ENCODE results near the gene CIROP.
A peak's percentile ranks its signal among the peaks of the same experiment; 100 is the strongest.

The CIROP gene

GRCh38 chr14:23123419-23123818 lies 18.6 kb upstream of the CIROP start:
- H3F3A ChIP-seq (ENCODE audit: control insufficient read depth, insufficient read depth): peaks cover 9% of the 10 kb centered on the region; the same call in 1 of the 2 replicates
- peaks cover 43% of the 10 kb centered on the region for H3K4me1 ChIP-seq (ENCODE audit: control insufficient read depth, low read length)
- H3K9me2 ChIP-seq (replicated peaks; ENCODE audit: control insufficient read depth, low read length): no peaks in the 10 kb centered on the region
- no peaks in the 10 kb centered on the region for H3K27me3 ChIP-seq (ENCODE audit: control insufficient read depth, low read length)
- H3K79me2 ChIP-seq (ENCODE audit: control insufficient read depth, low read length): no peaks in the 10 kb centered on the region
- no peak overlapping the region for H3K27ac ChIP-seq (ENCODE audit: low read depth, low read length)
- no peak overlapping the region for H3K4me3 ChIP-seq (ENCODE audit: low read length)
- no peaks in the 10 kb centered on the region for H4K20me1 ChIP-seq (ENCODE audit: control insufficient read depth, insufficient read depth, low read depth, low read length)
- H3K4me2 ChIP-seq (ENCODE audit: low read length): no peak overlapping the region
- no peaks in the 10 kb centered on the region for H3K9me3 ChIP-seq (ENCODE audit: control insufficient read depth, insufficient read depth, low read length)
- TF ChIP-seq EZH2phosphoT487 (IDR thresholded peaks at IDR 0.05; ENCODE audit: borderline replicate concordance, low read length): no peak
- TF ChIP-seq CTCF (IDR thresholded peaks at IDR 0.05; ENCODE audit: low read depth, low read length, poor library complexity, severe bottlenecking): no peak
- H3K36me3 ChIP-seq (ENCODE audit: control insufficient read depth, low read length): no peaks in the 10 kb centered on the region

- Histone ChIP-seq H3K79me2 (ENCODE audit: control insufficient read depth, low read length) (no peaks in the 10 kb centered on the region), H3K4me2 (ENCODE audit: low read length) (no peak overlapping the region), H3K27ac (ENCODE audit: low read depth, low read length) (no peak overlapping the region)
Observed at GRCh38 chr14:23122086-23122485, 17.3 kb upstream of the CIROP start.

GRCh38 chr14:23121361-23121771 lies 16.6 kb upstream of the CIROP start:
- peaks cover 9% of the 10 kb centered on the region; the same call in 1 of the 2 replicates for H3F3A ChIP-seq (ENCODE audit: control insufficient read depth, insufficient read depth)
- H4K20me1 ChIP-seq (ENCODE audit: control insufficient read depth, insufficient read depth, low read depth, low read length): no peaks in the 10 kb centered on the region
- peaks cover 39% of the 10 kb centered on the region for H3K4me1 ChIP-seq (ENCODE audit: control insufficient read depth, low read length)
- peak overlapping the region; percentile 89 for H3K4me2 ChIP-seq (ENCODE audit: low read length)
- peak overlapping the region; percentile 53 for H3K4me3 ChIP-seq (ENCODE audit: low read length)
- peak overlapping the region; percentile 84 for H3K27ac ChIP-seq (ENCODE audit: low read depth, low read length)
- no peaks in the 10 kb centered on the region for H3K9me2 ChIP-seq (replicated peaks; ENCODE audit: control insufficient read depth, low read length)
- H3K9me3 ChIP-seq (ENCODE audit: control insufficient read depth, insufficient read depth, low read length): no peaks in the 10 kb centered on the region
- H3K79me2 ChIP-seq (ENCODE audit: control insufficient read depth, low read length): no peaks in the 10 kb centered on the region
- no peaks in the 10 kb centered on the region for H3K36me3 ChIP-seq (ENCODE audit: control insufficient read depth, low read length)
- no peaks in the 10 kb centered on the region for H3K27me3 ChIP-seq (ENCODE audit: control insufficient read depth, low read length)
- TF ChIP-seq CTCF (IDR thresholded peaks at IDR 0.05; ENCODE audit: low read depth, low read length, poor library complexity, severe bottlenecking) (no peak), EZH2phosphoT487 (IDR thresholded peaks at IDR 0.05; ENCODE audit: borderline replicate concordance, low read length) (no peak)

More at GRCh38 chr14:23122086-23122485, 17.3 kb upstream of the CIROP start:
- no peaks in the 10 kb centered on the region for H3K9me3 ChIP-seq (ENCODE audit: control insufficient read depth, insufficient read depth, low read length)
- H3K9me2 ChIP-seq (replicated peaks; ENCODE audit: control insufficient read depth, low read length): no peaks in the 10 kb centered on the region
- peaks cover 39% of the 10 kb centered on the region for H3K4me1 ChIP-seq (ENCODE audit: control insufficient read depth, low read length)
- no peaks in the 10 kb centered on the region for H3K27me3 ChIP-seq (ENCODE audit: control insufficient read depth, low read length)
- H3K4me3 ChIP-seq (ENCODE audit: low read length): no peak overlapping the region
- H3F3A ChIP-seq (ENCODE audit: control insufficient read depth, insufficient read depth): peaks cover 9% of the 10 kb centered on the region; the same call in 1 of the 2 replicates
- H4K20me1 ChIP-seq (ENCODE audit: control insufficient read depth, insufficient read depth, low read depth, low read length): no peaks in the 10 kb centered on the region
- no peaks in the 10 kb centered on the region for H3K36me3 ChIP-seq (ENCODE audit: control insufficient read depth, low read length)
- TF ChIP-seq EZH2phosphoT487 (IDR thresholded peaks at IDR 0.05; ENCODE audit: borderline replicate concordance, low read length) (no peak), CTCF (IDR thresholded peaks at IDR 0.05; ENCODE audit: low read depth, low read length, poor library complexity, severe bottlenecking) (no peak)
